Islet precursor cell (in vitro differentiated cells): Measurements from ENCODE around the gene BRD8.
"Not testable (repeated sequence)": the region's sequence is repeated elsewhere in the genome, so short reads cannot be mapped to it uniquely, and the experiment has no call there.

Experiments
- DNase-seq: peaks from one replicate; pipeline ENCODE4 v3.0.0-alpha.2; 2018

BRD8 gene

GRCh38 chr5:138155977-138156376 is 22.5 kb downstream of the BRD8 start:
- not testable (repeated sequence) for DNase-seq

GRCh38 chr5:138149530-138149929 is 28.9 kb downstream of the BRD8 start:
- peak; percentile 56 for DNase-seq

- DNase-seq, result peak; percentile 54
Observed at GRCh38 chr5:138148811-138149210, 29.6 kb downstream of the BRD8 start.

- DNase-seq, result not testable (repeated sequence)
Observed at GRCh38 chr5:138143578-138143977, 34.9 kb downstream of the BRD8 start.

- DNase-seq, result no peak
Observed at GRCh38 chr5:138141734-138142133, 36.7 kb downstream of the BRD8 start.

GRCh38 chr5:138140268-138140667 is 38.2 kb downstream of the BRD8 start:
- DNase-seq, result no peak

- DNase-seq, result no peak
Observed at GRCh38 chr5:138139781-138140090, 38.7 kb downstream of the BRD8 start.

- peak; percentile 87 for DNase-seq
Observed at GRCh38 chr5:138138949-138139780, 39.3 kb downstream of the BRD8 start, which contains the start of gene NME5. Gene NME5 (minus strand): TSS chr5:138139428. CDS start chr5:138138780, 648 bp downstream.

- no peak for DNase-seq
Observed at GRCh38 chr5:138132543-138132942, 45.9 kb downstream of the BRD8 start.

- no peak for DNase-seq
Observed at GRCh38 chr5:138129347-138129746, 49.1 kb downstream of the BRD8 start.

- no peak for DNase-seq
Observed at GRCh38 chr5:138128334-138128733, 50.1 kb downstream of the BRD8 start.

GRCh38 chr5:138115254-138115653 is 63.2 kb downstream of the BRD8 start:
- no peak for DNase-seq

GRCh38 chr5:138111937-138112336 is 66.5 kb downstream of the BRD8 start:
- DNase-seq, result no peak

- no peak for DNase-seq
Observed at GRCh38 chr5:138111181-138111580, 67.2 kb downstream of the BRD8 start.

- peak; percentile 79 for DNase-seq
Observed at GRCh38 chr5:138110266-138110963, 68.0 kb downstream of the BRD8 start.

- DNase-seq, result no peak
Observed at GRCh38 chr5:138109463-138110265, 68.8 kb downstream of the BRD8 start.

GRCh38 chr5:138107213-138107612 is 71.2 kb downstream of the BRD8 start:
- DNase-seq, result no peak

- no peak for DNase-seq
Observed at GRCh38 chr5:138105709-138106108, 72.7 kb downstream of the BRD8 start.

- DNase-seq, result no peak
Observed at GRCh38 chr5:138103319-138103637, 75.2 kb downstream of the BRD8 start.

GRCh38 chr5:138102454-138103318 is 75.7 kb downstream of the BRD8 start:
- no peak for DNase-seq

- peak; percentile 76 for DNase-seq
Observed at GRCh38 chr5:138096997-138097828, 81.2 kb downstream of the BRD8 start.

- DNase-seq, result no peak
Observed at GRCh38 chr5:138096363-138096762, 82.1 kb downstream of the BRD8 start.
